ENCODE results near the gene ATF6. TPM values are rescaled to one million over a fixed set of nuclear protein-coding genes. Genes with fewer than 3 reads are reported as not detected.

Gene ATF6
- total RNA-seq, 1 experiment from 2014 or later: 20.9 TPM

GRCh38 chr1:161952607-161953172, 186.6 kb downstream of the ATF6 start:
- H3K4me1 ChIP-seq (ENCODE audit: control insufficient read depth in 1 of 2, insufficient read depth in 2 of 2, low read length in 2 of 2): no peaks in the 10 kb centered on the region
- intact Hi-C loops (cut with micrococcal nuclease): no loop called here
- ATAC-seq (no peak), DNase-seq (ENCODE audit: low read depth, low spot score) (no peak)
- no peak overlapping the region for H3K9ac ChIP-seq (ENCODE audit: low read length)
- ChIA-PET RAD21 (ENCODE audit: low non-redundant PET in 1 of 2, low total read pairs in 2 of 2, uncharacterized antibody in 2 of 2, unreplicated experiment in 2 of 2) (no interaction called here), POLR2A (no interaction called here), CTCF (no interaction called here)
- no peak overlapping the region for H3K27ac ChIP-seq (ENCODE audit: low read depth, low read length)
- H4K20me1 ChIP-seq (ENCODE audit: insufficient read depth): no peaks in the 10 kb centered on the region
- no peak overlapping the region for H2AFZ ChIP-seq (ENCODE audit: low read depth, low read length, poor library complexity, severe bottlenecking)
- no peaks in the 10 kb centered on the region for H3K79me2 ChIP-seq (ENCODE audit: insufficient read depth, low read length)
- no peaks in the 10 kb centered on the region for H3K9me2 ChIP-seq (ENCODE audit: insufficient read depth)
- no peaks in the 10 kb centered on the region for H3K36me3 ChIP-seq (ENCODE audit: control insufficient read depth in 1 of 2, insufficient read depth in 2 of 2, low read length in 2 of 2)
- no TSS peak for BruUV-seq (replicated peaks)
- no peaks in the 10 kb centered on the region for H3K27me3 ChIP-seq (ENCODE audit: insufficient read depth, low read length)
- no peak overlapping the region for H3K4me3 ChIP-seq (replicated peaks in 1 of 2; ENCODE audit: low read depth in 1 of 2, low read length in 2 of 2)
- TF ChIP-seq ATF3 (IDR thresholded peaks at IDR 0.05) (no peak), YY1 (IDR thresholded peaks at IDR 0.05; ENCODE audit: extremely low read depth, insufficient replicate concordance, low read depth, low read length) (no peak), SP1 (IDR thresholded peaks at IDR 0.05; ENCODE audit: low read depth) (no peak), SIN3A (IDR thresholded peaks at IDR 0.05; ENCODE audit: low read depth) (no peak), CBX3 (IDR thresholded peaks at IDR 0.05; ENCODE audit: low read depth) (no peak), POLR2AphosphoS5 (IDR thresholded peaks at IDR 0.05; ENCODE audit: low read depth, low read length) (no peak), EGR1 (IDR thresholded peaks at IDR 0.05; ENCODE audit: low read depth) (no peak), ELF1 (IDR thresholded peaks at IDR 0.05; ENCODE audit: borderline replicate concordance, low read depth) (no peak), CTCF (IDR thresholded peaks at IDR 0.05 in 2 of 3, conservative IDR thresholded peaks at IDR 0.05 in 1 of 3; ENCODE audit: borderline replicate concordance in 1 of 3, insufficient read depth in 1 of 3, low read depth in 2 of 3, low read length in 2 of 3) (no peak), RAD21 (IDR thresholded peaks at IDR 0.05; ENCODE audit: low read depth) (no peak), POLR2A (IDR thresholded peaks at IDR 0.05; ENCODE audit: borderline replicate concordance, extremely low read depth, insufficient read depth, insufficient read length) (no peak), ZBTB33 (IDR thresholded peaks at IDR 0.05; ENCODE audit: extremely low read depth, insufficient replicate concordance, low read length) (no peak), EZH2phosphoT487 (IDR thresholded peaks at IDR 0.05; ENCODE audit: borderline replicate concordance) (no peak), REST (IDR thresholded peaks at IDR 0.05; ENCODE audit: low read depth) (no peak)
- H3K4me2 ChIP-seq (ENCODE audit: low read length): no peak overlapping the region
- H3K9me3 ChIP-seq (ENCODE audit: control insufficient read depth in 1 of 2, insufficient read depth in 1 of 2, low read depth in 1 of 2, low read length in 2 of 2): no peaks in the 10 kb centered on the region

Measured in HCT116 (cell line).